Neural crest cell (in vitro differentiated cells): Measurements from ENCODE around the gene PTPN7. TPM values are rescaled to one million over a fixed set of nuclear protein-coding genes. Genes with fewer than 3 reads are reported as not detected.

ENCODE experiments used
- DNase-seq: peaks from one replicate; pipeline ENCODE4 v3.0.0; 2021; ENCODE audit warnings: low read depth, mixed read lengths, low spot score
- H3K27ac Mint-ChIP-seq: one replicate; pipeline ENCODE4 v1.8.0; 2021; ENCODE audit warnings: mild to moderate bottlenecking, mixed read lengths; ENCODE audit not compliant: unreplicated experiment
- H3K27me3 Mint-ChIP-seq: 2 replicates; pipeline ENCODE4 v1.8.0; 2021; ENCODE audit warnings: low read depth, mild to moderate bottlenecking, mixed read lengths
- H3K36me3 Mint-ChIP-seq: 2 replicates; pipeline ENCODE4 v1.8.0; 2021; ENCODE audit warnings: low read depth, mild to moderate bottlenecking, mixed read lengths
- H3K4me1 Mint-ChIP-seq: 2 replicates; pipeline ENCODE4 v1.8.0; 2021; ENCODE audit warnings: mixed read lengths
- H3K4me3 Mint-ChIP-seq: one replicate; pipeline ENCODE4 v1.8.0; 2021; ENCODE audit warnings: mild to moderate bottlenecking, mixed read lengths
- H3K9me3 Mint-ChIP-seq: 2 replicates; pipeline ENCODE4 v1.8.0; 2021; ENCODE audit warnings: mixed read lengths
- total RNA-seq: library from RNA; stranded (reverse); gene quantifications from 2 replicates; pipeline ENCODE4 v1.2.1, GENCODE V29; 2021
- TF ChIP-seq, protein P1 (sequence below): fragments of 200-600 bp; sonication (generic); conservative IDR thresholded peaks from 2 replicates; pipeline ENCODE4 v1.5.0; 2021; ENCODE audit warnings: antibody characterized with exemption, mild to moderate bottlenecking

PTPN7 gene
- total RNA-seq, 1 donor from 2014 or later = not detected

DNA sequence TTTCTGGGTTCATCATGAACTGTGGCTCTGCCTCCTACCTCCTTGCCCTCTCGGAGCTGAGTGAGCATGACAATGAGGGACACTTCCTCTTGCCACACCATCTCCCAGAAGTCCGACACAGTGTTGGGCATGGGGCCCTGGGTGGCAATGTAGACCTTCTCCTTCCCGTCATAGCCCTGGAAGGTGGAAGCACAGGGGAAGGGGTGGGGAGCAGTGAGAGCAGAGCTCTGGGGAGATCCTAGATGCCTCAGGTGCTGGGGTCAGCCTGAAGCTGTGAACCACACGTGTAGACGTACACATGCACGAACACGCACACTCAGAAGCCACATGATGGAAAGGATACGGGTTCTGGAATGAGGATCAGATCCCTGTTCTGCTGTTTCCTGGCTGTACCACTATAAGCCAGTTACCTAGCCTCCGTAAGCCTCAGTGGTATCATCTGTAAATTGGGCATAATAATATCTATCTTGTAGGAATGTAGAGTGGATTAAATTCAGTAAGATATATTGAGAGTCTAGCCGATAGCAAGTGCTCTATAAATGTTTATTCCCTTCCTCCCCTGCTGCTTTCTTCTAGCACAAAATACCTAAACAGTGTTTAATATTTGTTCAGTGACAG, 6.1 kb downstream of the PTPN7 start:
- TF ChIP-seq, protein P1, sequence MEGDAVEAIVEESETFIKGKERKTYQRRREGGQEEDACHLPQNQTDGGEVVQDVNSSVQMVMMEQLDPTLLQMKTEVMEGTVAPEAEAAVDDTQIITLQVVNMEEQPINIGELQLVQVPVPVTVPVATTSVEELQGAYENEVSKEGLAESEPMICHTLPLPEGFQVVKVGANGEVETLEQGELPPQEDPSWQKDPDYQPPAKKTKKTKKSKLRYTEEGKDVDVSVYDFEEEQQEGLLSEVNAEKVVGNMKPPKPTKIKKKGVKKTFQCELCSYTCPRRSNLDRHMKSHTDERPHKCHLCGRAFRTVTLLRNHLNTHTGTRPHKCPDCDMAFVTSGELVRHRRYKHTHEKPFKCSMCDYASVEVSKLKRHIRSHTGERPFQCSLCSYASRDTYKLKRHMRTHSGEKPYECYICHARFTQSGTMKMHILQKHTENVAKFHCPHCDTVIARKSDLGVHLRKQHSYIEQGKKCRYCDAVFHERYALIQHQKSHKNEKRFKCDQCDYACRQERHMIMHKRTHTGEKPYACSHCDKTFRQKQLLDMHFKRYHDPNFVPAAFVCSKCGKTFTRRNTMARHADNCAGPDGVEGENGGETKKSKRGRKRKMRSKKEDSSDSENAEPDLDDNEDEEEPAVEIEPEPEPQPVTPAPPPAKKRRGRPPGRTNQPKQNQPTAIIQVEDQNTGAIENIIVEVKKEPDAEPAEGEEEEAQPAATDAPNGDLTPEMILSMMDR = no peak
- H3K27ac Mint-ChIP-seq = no peak overlapping the region

GRCh38 chr1:202153284-202153683, 7.1 kb downstream of the PTPN7 start:
- TF ChIP-seq, protein P1 = no peak
- Mint-ChIP-seq H3K36me3 (no peaks in the 10 kb centered on the region), H3K4me1 (peaks cover 5% of the 10 kb centered on the region), H3K27ac (no peak overlapping the region), H3K4me3 (no peak overlapping the region), H3K9me3 (no peaks in the 10 kb centered on the region), H3K27me3 (no peaks in the 10 kb centered on the region)
- DNase-seq = no peak

More for the DNA sequence above, 6.1 kb downstream of the PTPN7 start:
- Mint-ChIP-seq H3K9me3 (no peaks in the 10 kb centered on the region), H3K36me3 (no peaks in the 10 kb centered on the region), H3K4me3 (peak overlapping the region; percentile 31), H3K27me3 (no peaks in the 10 kb centered on the region), H3K4me1 (peaks cover 5% of the 10 kb centered on the region)
- no peak for DNase-seq

DNA sequence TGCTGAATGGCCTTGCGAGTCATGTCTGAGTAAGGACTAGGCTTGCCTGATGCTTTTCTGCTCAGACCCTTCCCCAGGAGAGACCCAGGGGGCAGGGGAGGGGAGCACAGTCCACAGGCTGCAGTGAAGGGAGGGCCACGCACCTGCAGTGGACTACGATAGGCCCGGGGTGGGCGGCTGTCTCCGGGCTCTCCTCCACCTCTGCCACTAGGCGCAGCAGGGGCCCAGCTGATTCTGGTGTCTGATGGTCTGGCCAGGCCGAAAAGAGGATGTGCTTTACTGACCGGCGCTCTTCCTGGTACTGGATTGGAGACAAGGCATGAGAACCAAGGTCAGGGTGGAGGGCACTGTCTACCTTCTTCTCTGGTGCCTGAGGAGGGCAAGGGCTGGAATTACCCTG, 8.0 kb downstream of the PTPN7 start:
- Mint-ChIP-seq H3K4me1 (peaks cover 5% of the 10 kb centered on the region), H3K36me3 (no peaks in the 10 kb centered on the region), H3K27me3 (no peaks in the 10 kb centered on the region), H3K9me3 (no peaks in the 10 kb centered on the region), H3K4me3 (no peak overlapping the region), H3K27ac (no peak overlapping the region)
- no peak for DNase-seq
- TF ChIP-seq, protein P1 = no peak

- no peak for DNase-seq
- Mint-ChIP-seq H3K9me3 (no peaks in the 10 kb centered on the region), H3K4me1 (peaks cover 5% of the 10 kb centered on the region), H3K36me3 (no peaks in the 10 kb centered on the region), H3K27me3 (no peaks in the 10 kb centered on the region), H3K4me3 (no peak overlapping the region), H3K27ac (no peak overlapping the region)
- TF ChIP-seq, protein P1 = no peak
Measured at GRCh38 chr1:202151045-202151444, 9.4 kb downstream of the PTPN7 start.

DNA sequence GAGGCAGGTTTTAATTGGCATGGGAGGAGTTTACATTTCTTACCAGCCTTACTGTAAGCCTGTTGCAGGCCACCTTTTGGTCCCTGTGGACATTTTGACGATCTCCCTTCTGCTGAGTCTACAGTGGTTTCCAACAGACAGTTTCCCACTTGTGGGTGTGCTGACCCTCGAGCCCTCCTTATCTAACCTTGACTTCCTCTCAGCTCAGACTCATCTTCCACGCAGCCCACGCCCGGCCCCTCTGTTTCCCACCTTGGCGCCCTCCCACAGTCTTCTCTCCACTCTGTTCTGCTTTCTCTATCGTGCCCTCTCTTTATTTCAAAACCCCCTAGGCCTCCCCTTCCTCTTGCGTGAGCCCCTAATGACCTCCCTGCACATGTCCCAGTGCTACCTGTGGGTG, 9.8 kb downstream of the PTPN7 start:
- H3K27me3 Mint-ChIP-seq = no peaks in the 10 kb centered on the region
- H3K27ac Mint-ChIP-seq = no peak overlapping the region
- no peak for DNase-seq
- TF ChIP-seq, protein P1 = no peak
- H3K36me3 Mint-ChIP-seq = no peaks in the 10 kb centered on the region
- H3K4me3 Mint-ChIP-seq = no peak overlapping the region
- no peaks in the 10 kb centered on the region for H3K9me3 Mint-ChIP-seq
- peaks cover 5% of the 10 kb centered on the region for H3K4me1 Mint-ChIP-seq
